Neural cell (in vitro differentiated cells): ENCODE data around the gene RSRC1.

Source experiments
- EP300 ChIP-seq: fragments of 450-650 bp; conservative IDR thresholded peaks from 2 replicates; pipeline ENCODE4 v1.6.1; 2014; ENCODE audit warnings: antibody characterized with exemption, mild to moderate bottlenecking, moderate library complexity; ENCODE audit not compliant: poor library complexity, severe bottlenecking
- MXI1 ChIP-seq: fragments of 450-650 bp; conservative IDR thresholded peaks from 2 replicates; pipeline ENCODE4 v1.6.1; 2014; ENCODE audit warnings: antibody characterized with exemption, mild to moderate bottlenecking; ENCODE audit not compliant: poor library complexity, severe bottlenecking
- POLR2AphosphoS5 ChIP-seq: IDR thresholded peaks from 2 replicates; pipeline ENCODE4 v1.6.1; 2012
- SMC3 ChIP-seq: fragments of 450-650 bp; conservative IDR thresholded peaks from 2 replicates; pipeline ENCODE4 v1.6.1; 2014; ENCODE audit warnings: antibody characterized with exemption, mild to moderate bottlenecking, moderate library complexity; ENCODE audit not compliant: poor library complexity
- TAF1 ChIP-seq: IDR thresholded peaks from 2 replicates; pipeline ENCODE4 v1.6.1; 2012; ENCODE audit warnings: low read depth
- TF ChIP-seq, protein P1 (sequence below): fragments of 450-650 bp; IDR thresholded peaks from 2 replicates; pipeline ENCODE4 v1.5.1; 2014; ENCODE audit warnings: antibody characterized with exemption, mild to moderate bottlenecking, moderate library complexity; ENCODE audit not compliant: poor library complexity, severe bottlenecking

DNA sequence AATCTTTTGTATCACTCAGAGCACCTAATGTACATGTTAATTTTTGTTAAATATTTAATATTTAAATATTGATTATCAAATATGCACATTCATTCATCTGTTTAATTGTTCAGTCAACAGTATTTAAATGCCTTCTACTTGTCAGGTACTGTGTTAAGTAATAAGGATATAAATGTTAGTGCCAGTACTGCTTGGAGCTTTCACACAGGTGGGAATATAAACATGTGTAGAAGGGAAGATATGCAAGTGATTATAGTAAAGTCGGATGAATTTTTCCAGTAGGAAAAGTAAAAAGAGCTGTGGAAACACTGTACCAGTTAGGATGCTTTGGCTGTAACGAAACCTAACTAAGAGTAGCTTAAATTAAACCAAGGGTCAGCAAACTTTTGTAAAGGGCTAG lies 95.4 kb downstream of the RSRC1 start:
- TF ChIP-seq EP300 (no peak), MXI1 (no peak), TAF1 (no peak), POLR2AphosphoS5 (no peak), SMC3 (no peak)
- TF ChIP-seq, protein P1, sequence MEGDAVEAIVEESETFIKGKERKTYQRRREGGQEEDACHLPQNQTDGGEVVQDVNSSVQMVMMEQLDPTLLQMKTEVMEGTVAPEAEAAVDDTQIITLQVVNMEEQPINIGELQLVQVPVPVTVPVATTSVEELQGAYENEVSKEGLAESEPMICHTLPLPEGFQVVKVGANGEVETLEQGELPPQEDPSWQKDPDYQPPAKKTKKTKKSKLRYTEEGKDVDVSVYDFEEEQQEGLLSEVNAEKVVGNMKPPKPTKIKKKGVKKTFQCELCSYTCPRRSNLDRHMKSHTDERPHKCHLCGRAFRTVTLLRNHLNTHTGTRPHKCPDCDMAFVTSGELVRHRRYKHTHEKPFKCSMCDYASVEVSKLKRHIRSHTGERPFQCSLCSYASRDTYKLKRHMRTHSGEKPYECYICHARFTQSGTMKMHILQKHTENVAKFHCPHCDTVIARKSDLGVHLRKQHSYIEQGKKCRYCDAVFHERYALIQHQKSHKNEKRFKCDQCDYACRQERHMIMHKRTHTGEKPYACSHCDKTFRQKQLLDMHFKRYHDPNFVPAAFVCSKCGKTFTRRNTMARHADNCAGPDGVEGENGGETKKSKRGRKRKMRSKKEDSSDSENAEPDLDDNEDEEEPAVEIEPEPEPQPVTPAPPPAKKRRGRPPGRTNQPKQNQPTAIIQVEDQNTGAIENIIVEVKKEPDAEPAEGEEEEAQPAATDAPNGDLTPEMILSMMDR, result no peak
